ENCODE data around the gene BCKDHB.

GRCh38 chr6:80182308-80182707, 75.8 kb downstream of the BCKDHB start:
- TF ChIP-seq EZH2 (IDR thresholded peaks at IDR 0.05; ENCODE audit: low read length) (no peak), CTCF (optimal IDR thresholded peaks at IDR 0.05 in 1 of 3, IDR thresholded peaks at IDR 0.05 in 1 of 3, conservative IDR thresholded peaks at IDR 0.05 in 1 of 3; ENCODE audit: extremely low read depth in 1 of 3, insufficient read depth in 2 of 3, low read length in 3 of 3) (no peak)
